ENCODE data around the gene IL32. TPM values are rescaled to one million over a fixed set of nuclear protein-coding genes. Genes with fewer than 3 reads are reported as not detected.

Gene IL32
- total and polyA plus RNA-seq, 9 of the 15 experiments (the other 6 are each of a cell fraction or from before 2014, with no cell fraction given): 0.21 to 2.2 (median 0.37) TPM; not detected in 3

DNA sequence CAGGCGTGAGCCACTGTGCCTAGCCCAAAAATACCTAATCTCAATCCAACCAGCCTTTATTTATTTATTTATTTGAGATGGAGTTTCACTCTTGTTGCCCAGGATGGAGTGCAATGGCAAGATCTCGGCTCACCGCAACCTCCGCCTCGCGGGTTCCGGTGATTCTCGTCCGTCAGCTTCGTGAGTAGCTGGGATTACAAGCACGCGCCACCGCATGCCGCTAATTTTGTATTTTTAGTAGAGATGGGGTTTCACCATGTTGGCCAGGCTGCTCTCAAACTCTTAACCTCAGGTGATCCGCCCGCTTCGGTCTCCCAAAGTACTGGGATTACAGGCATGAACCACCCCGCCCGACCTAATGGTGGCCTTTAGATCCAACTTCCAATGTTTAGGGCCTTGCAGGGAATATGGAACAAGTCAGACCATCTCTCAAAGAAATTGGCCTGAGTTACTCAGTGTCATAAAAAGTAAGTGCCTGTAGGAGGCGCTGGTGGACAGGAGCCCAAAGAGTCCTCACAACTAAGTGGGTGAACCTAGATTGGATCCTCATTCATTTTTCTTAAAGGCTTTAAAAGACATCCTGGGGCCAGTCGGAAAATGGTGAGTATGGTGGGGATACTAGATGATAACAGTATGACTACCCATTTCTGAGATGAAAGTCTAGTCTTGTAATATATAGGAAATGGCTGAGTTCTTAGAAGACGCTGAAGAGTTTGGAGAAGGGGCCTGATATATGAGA, 29.0 kb downstream of the IL32 start:
- in situ Hi-C loops (cut with MboI) (no loop called here), intact Hi-C loops (cut with micrococcal nuclease) (loop anchor here (2.0 kb wide), 1 partner anchor 30 kb away; no protein-coding TSS in a partner anchor)
- peak; percentile 66 to 80 (median 68) for DNase-seq (ENCODE audit: extremely low read depth in 1 of 4, low spot score in 3 of 4)
- 32% methylated on average over 22 of the region's 22 CpGs for WGBS (ENCODE audit: insufficient coverage, low coverage, missing lambda C conversion rate)
- H3K27me3 ChIP-seq (ENCODE audit: control insufficient read depth in 2 of 2, insufficient read depth in 2 of 2, low read length in 2 of 2): peaks cover 2 to 21% of the 10 kb centered on the region in 2 experiments; a peak in 2 of 5 replicates
- H3K4me1 ChIP-seq (replicated peaks in 1 of 2; ENCODE audit: control insufficient read depth in 2 of 2, insufficient read depth in 2 of 2, low read length in 2 of 2): peaks cover 3 to 36% of the 10 kb centered on the region in 2 experiments; a peak in 4 of 5 replicates
- H3K27ac ChIP-seq (ENCODE audit: extremely low read depth, low read depth, low read length): no peak overlapping the region
- no peaks in the 10 kb centered on the region for H3K9me1 ChIP-seq (ENCODE audit: control insufficient read depth, insufficient read depth, low read length)
- ChIA-PET CTCF (ENCODE audit: low intra/inter-chr PET ratio) (interaction anchor here (0.7 to 0.8 kb wide), 2 partner anchors 35 to 56 kb away, joined by 4 to 5 read pairs; no protein-coding TSS in a partner anchor), POLR2A (interaction anchor here (0.7 kb wide), 1 partner anchor 34 kb away, joined by 3 read pairs; no protein-coding TSS in a partner anchor)
- H4K20me1 ChIP-seq (replicated peaks; ENCODE audit: control insufficient read depth, insufficient read depth, low read length): no peaks in the 10 kb centered on the region
- no peaks in the 10 kb centered on the region for H3K36me3 ChIP-seq (ENCODE audit: control insufficient read depth, insufficient read depth, low read length)
- no peak overlapping the region; the same call in 1 of the 2 replicates for H3K4me2 ChIP-seq (ENCODE audit: insufficient read depth, low read length)
- H2AFZ ChIP-seq (ENCODE audit: low read depth, low read length): no peak overlapping the region
- H3K9me3 ChIP-seq (replicated peaks; ENCODE audit: control insufficient read depth, insufficient read depth, low read depth, low read length): no peaks in the 10 kb centered on the region
- ATAC-seq: peak; percentile 85
- H3K9ac ChIP-seq (ENCODE audit: insufficient read depth in 1 of 2, low read depth in 2 of 2, low read length in 2 of 2): no peak overlapping the region
- peak; percentile 89 for FAIRE-seq
- BruUV-seq (replicated peaks): no TSS peak
- no peak overlapping the region for H3K4me3 ChIP-seq
- H3K79me2 ChIP-seq (ENCODE audit: control insufficient read depth, insufficient read depth, low read length): no peaks in the 10 kb centered on the region
- TF ChIP-seq, protein P1, sequence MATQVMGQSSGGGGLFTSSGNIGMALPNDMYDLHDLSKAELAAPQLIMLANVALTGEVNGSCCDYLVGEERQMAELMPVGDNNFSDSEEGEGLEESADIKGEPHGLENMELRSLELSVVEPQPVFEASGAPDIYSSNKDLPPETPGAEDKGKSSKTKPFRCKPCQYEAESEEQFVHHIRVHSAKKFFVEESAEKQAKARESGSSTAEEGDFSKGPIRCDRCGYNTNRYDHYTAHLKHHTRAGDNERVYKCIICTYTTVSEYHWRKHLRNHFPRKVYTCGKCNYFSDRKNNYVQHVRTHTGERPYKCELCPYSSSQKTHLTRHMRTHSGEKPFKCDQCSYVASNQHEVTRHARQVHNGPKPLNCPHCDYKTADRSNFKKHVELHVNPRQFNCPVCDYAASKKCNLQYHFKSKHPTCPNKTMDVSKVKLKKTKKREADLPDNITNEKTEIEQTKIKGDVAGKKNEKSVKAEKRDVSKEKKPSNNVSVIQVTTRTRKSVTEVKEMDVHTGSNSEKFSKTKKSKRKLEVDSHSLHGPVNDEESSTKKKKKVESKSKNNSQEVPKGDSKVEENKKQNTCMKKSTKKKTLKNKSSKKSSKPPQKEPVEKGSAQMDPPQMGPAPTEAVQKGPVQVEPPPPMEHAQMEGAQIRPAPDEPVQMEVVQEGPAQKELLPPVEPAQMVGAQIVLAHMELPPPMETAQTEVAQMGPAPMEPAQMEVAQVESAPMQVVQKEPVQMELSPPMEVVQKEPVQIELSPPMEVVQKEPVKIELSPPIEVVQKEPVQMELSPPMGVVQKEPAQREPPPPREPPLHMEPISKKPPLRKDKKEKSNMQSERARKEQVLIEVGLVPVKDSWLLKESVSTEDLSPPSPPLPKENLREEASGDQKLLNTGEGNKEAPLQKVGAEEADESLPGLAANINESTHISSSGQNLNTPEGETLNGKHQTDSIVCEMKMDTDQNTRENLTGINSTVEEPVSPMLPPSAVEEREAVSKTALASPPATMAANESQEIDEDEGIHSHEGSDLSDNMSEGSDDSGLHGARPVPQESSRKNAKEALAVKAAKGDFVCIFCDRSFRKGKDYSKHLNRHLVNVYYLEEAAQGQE (IDR thresholded peaks at IDR 0.05; ENCODE audit: borderline replicate concordance): peak; percentile 42; the same call in 1 of the 2 replicates
- TF ChIP-seq, protein P1 (CRISPR knock-in tag; IDR thresholded peaks at IDR 0.05; ENCODE audit: low read depth): no peak
- TF ChIP-seq BRCA1 (IDR thresholded peaks at IDR 0.05) (no peak), BRCA1 (CRISPR knock-in tag; IDR thresholded peaks at IDR 0.05) (no peak), JUND (IDR thresholded peaks at IDR 0.05; ENCODE audit: borderline replicate concordance, low read depth, low read length) (0 out of 2 replicates have a peak, but pooled peaks have one; percentile 9), JUND (tag; IDR thresholded peaks at IDR 0.05; ENCODE audit: borderline replicate concordance, low read depth, low read length) (no peak), SREBF2 (CRISPR knock-in tag; IDR thresholded peaks at IDR 0.05) (no peak)
- TF ChIP-seq, protein P2, sequence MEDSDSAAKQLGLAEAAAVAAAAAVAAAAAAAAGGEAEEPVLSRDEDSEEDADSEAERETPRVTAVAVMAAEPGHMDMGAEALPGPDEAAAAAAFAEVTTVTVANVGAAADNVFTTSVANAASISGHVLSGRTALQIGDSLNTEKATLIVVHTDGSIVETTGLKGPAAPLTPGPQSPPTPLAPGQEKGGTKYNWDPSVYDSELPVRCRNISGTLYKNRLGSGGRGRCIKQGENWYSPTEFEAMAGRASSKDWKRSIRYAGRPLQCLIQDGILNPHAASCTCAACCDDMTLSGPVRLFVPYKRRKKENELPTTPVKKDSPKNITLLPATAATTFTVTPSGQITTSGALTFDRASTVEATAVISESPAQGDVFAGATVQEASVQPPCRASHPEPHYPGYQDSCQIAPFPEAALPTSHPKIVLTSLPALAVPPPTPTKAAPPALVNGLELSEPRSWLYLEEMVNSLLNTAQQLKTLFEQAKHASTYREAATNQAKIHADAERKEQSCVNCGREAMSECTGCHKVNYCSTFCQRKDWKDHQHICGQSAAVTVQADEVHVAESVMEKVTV (CRISPR knock-in tag; IDR thresholded peaks at IDR 0.05): peak; percentile 51; the same call in 1 of the 2 replicates
- TF ChIP-seq, protein P3, sequence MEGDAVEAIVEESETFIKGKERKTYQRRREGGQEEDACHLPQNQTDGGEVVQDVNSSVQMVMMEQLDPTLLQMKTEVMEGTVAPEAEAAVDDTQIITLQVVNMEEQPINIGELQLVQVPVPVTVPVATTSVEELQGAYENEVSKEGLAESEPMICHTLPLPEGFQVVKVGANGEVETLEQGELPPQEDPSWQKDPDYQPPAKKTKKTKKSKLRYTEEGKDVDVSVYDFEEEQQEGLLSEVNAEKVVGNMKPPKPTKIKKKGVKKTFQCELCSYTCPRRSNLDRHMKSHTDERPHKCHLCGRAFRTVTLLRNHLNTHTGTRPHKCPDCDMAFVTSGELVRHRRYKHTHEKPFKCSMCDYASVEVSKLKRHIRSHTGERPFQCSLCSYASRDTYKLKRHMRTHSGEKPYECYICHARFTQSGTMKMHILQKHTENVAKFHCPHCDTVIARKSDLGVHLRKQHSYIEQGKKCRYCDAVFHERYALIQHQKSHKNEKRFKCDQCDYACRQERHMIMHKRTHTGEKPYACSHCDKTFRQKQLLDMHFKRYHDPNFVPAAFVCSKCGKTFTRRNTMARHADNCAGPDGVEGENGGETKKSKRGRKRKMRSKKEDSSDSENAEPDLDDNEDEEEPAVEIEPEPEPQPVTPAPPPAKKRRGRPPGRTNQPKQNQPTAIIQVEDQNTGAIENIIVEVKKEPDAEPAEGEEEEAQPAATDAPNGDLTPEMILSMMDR (IDR thresholded peaks at IDR 0.05 in 2 of 3, conservative IDR thresholded peaks at IDR 0.05 in 1 of 3; ENCODE audit: insufficient read depth in 2 of 3, low read depth in 1 of 3, low read length in 3 of 3): peak; percentile 84 to 88 (median 86)
